Measurements from ENCODE around the gene ATAD5. TPM values are rescaled to one million over a fixed set of nuclear protein-coding genes. Genes with fewer than 3 reads are reported as not detected.
A peak's percentile ranks its signal among the peaks of the same experiment; 100 is the strongest.
"Not testable (repeated sequence)": the region's sequence is repeated elsewhere in the genome, so short reads cannot be mapped to it uniquely, and the experiment has no call there.

Gene ATAD5
- total and polyA plus RNA-seq, 12 donors: 0.24 to 4.0 (median 0.59) TPM

GRCh38 chr17:30906101-30906911 is 74.5 kb downstream of the ATAD5 start, which contains the start of gene TEFM:
Gene TEFM, minus strand, starts transcription at chr17:30906238. Its CDS starts 40 bp downstream, at chr17:30906198.
- TF ChIP-seq CTCF (IDR thresholded peaks at IDR 0.05) (no peak), POLR2A (IDR thresholded peaks at IDR 0.05) (peak; percentile 66 to 75)
- peak; percentile 87 to 93 (median 88) for DNase-seq
- intact Hi-C loops (cut with DNase I): loop anchor here in 1 of 2 donors (10.0 kb wide), 1 partner anchor 48 kb away; no protein-coding TSS in a partner anchor

GRCh38 chr17:30908717-30909420 is 77.1 kb downstream of the ATAD5 start:
- Histone ChIP-seq H3K36me3 (replicated peaks in 1 of 2) (no peaks in the 10 kb centered on the region), H3K27ac (no peak overlapping the region), H3K4me3 (no peak overlapping the region), H3K27me3 (no peaks in the 10 kb centered on the region), H3K4me1 (replicated peaks in 1 of 2) (peaks cover 5 to 9% of the 10 kb centered on the region in 2 donors), H3K9me3 (replicated peaks in 1 of 3) (no peaks in the 10 kb centered on the region)
- intact Hi-C loops (cut with DNase I): loop anchor here in 1 of 2 donors (10.0 kb wide), 1 partner anchor 46 kb away; no protein-coding TSS in a partner anchor
- TF ChIP-seq POLR2A (IDR thresholded peaks at IDR 0.05): no peak
- no peak for TF ChIP-seq CTCF (IDR thresholded peaks at IDR 0.05)
- DNase-seq: no peak
- WGBS, 4 donors: 76 to 86% (median 81%) methylated on average over 3 of the region's 3 CpGs

More at GRCh38 chr17:30906101-30906911, 74.5 kb downstream of the ATAD5 start, which contains the start of gene TEFM:
- no peaks in the 10 kb centered on the region for H3K27me3 ChIP-seq
- no peaks in the 10 kb centered on the region for H3K9me3 ChIP-seq (replicated peaks in 1 of 3)
- 0 to 1% (median 0%) methylated on average over 22 to 47 of the region's 47 CpGs for WGBS, 4 donors
- H3K36me3 ChIP-seq (replicated peaks in 1 of 2): no peaks in the 10 kb centered on the region
- H3K4me1 ChIP-seq (replicated peaks in 1 of 2): peaks cover 5 to 9% of the 10 kb centered on the region in 2 donors
- H3K27ac ChIP-seq: peak within 1 kb of the TSS; percentile 64 to 94 (median 85)
- peak within 1 kb of the TSS; percentile 20 to 66 (median 63) for H3K4me3 ChIP-seq

GRCh38 chr17:30910151-30910550 is 78.4 kb downstream of the ATAD5 start:
- H3K27ac ChIP-seq; DNase-seq; H3K9me3 ChIP-seq (replicated peaks in 1 of 3); H3K36me3 ChIP-seq (replicated peaks in 1 of 2); intact Hi-C loops (cut with DNase I); H3K27me3 ChIP-seq; H3K4me3 ChIP-seq; H3K4me1 ChIP-seq (replicated peaks in 1 of 2): not testable (repeated sequence)
- WGBS, 4 donors: 90 to 98% (median 95%) methylated on average over 7 of the region's 7 CpGs

- no peak for DNase-seq
- no peaks in the 10 kb centered on the region for H3K9me3 ChIP-seq (replicated peaks in 1 of 3)
- no peaks in the 10 kb centered on the region for H3K27me3 ChIP-seq
- intact Hi-C loops (cut with DNase I): no loop called here
- no peaks in the 10 kb centered on the region for H3K36me3 ChIP-seq (replicated peaks in 1 of 2)
- H3K4me3 ChIP-seq: no peak overlapping the region
- H3K4me1 ChIP-seq (replicated peaks in 1 of 2): no peaks in the 10 kb centered on the region
- H3K27ac ChIP-seq: no peak overlapping the region
- TF ChIP-seq CTCF (IDR thresholded peaks at IDR 0.05) (no peak), POLR2A (IDR thresholded peaks at IDR 0.05) (no peak)
Observed at GRCh38 chr17:30913955-30914354, 82.2 kb downstream of the ATAD5 start.

Data from adrenal gland (tissue), 12 donors.